Stromal cell of bone marrow (primary cell): ENCODE data around the gene ITPR1.

Source experiments
- DNase-seq: peaks from one replicate; pipeline ENCODE4 v3.0.0-alpha.2; 2012; ENCODE audit warnings: low read depth

ITPR1 gene

DNA sequence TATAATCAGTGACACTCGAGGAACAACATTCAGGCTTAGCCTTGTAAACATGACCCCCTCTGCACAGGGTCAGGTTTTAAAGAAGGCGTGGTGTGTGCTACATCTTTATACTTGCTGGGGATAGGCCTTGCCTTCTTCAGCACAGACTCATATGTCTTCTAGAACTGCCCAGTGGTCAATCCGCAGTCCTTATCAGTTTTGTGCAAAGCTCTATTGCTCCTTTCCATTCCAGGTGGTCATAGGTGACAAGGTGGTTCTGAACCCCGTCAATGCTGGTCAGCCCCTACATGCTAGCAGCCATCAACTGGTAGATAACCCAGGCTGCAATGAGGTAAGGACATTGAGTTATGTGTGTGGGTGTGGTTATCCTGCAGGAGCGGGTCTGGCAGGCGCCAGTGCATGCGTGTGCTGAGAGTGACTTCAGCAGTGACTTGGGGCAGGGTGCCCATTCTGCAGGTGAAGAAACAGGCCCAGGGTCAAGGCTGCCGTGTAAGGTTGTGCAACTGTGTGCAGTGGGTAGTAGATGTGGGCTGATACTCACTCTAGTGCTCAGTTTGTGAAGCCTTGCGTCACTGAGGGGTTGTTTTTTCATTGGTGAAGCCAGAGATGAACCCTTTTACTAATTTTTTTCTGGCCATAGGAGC is 150.9 kb downstream of the ITPR1 start:
- no peak for DNase-seq

DNA sequence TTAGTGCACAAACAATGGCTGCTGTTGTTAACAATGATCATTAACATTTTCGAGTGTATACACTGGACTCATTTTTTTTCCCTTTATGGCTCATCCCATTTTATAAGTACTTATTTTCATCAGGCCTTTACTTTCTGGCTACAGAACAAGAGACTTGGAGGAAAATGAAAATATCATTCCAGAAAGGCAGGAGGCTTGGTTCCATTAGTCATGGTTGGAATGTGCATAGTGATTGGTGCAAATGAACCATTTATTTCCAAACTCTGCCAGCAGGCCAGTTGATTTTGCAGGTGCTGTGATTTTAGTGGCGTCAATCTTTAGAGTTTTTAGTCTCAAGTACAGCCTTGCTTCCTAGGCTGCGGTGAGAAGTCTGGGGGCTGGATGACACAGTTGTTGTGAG is 151.8 kb downstream of the ITPR1 start:
- DNase-seq: no peak

- DNase-seq: no peak
Measured at GRCh38 chr3:4645468-4645867, 152.3 kb downstream of the ITPR1 start.

DNA sequence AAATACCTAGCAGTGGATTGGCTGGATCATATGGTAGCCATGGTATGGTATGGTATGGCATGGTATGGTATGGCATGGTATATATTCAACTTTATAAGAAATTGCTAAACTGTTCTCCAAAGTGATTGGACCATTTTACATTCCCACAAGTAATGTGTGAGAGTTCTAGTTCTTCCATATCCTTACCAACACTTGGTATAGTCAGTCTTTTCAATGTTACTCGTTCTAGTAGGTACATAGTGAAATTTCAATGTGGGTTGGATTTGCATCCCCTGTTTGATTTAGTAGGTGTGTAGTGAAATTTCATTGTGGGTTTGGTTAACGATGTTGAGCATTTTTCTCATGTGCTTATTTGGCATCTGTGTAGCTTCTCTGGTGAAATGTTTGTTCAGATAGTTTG is 154.3 kb downstream of the ITPR1 start:
- DNase-seq: no peak

DNA sequence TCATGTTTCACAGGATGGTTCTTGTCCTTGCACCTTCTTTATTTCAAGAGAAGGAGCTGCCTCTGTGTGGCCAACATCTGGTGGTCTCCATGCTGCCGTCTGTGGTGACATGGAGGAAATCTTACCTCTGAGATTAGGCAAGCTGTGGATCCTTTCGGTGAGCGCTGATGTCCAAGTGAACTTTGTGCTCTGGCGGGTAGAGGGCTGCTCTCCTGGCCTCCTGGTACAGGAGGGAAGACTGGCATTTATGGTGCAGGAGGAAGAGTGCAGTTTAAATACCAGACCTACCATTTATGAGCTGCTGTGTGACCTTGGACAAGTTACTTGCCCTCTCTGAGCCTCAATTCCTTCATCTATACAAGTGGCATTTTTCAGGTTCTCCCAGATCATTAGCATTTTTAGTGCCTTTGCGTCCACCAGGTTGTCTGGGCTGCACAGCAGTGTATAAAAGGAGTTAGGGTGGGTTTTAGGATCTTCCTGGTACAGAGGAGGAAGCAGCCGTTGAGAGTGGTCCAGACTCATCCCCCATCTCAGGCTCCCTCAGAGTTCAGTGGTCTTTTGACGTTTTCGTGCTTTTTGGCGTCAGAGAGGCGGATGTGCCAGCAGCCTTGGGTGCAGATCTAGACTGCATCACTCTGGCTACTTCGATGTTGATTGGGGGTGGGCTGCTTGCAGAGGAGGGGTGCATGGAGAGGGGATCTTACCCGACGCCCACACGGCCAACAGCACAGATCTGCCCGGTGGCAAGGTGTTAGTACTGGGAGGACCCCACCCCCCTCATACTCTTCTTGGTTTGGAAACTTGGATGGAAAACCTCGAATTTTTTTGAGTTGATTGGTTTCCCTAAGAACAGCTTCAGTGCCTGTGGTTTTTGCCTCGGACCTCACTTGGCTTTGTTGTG is 162.2 kb downstream of the ITPR1 start:
- no peak for DNase-seq

- DNase-seq: peak; percentile 65
Measured at GRCh38 chr3:4656059-4656458, 162.9 kb downstream of the ITPR1 start.

GRCh38 chr3:4656626-4657328 is 163.6 kb downstream of the ITPR1 start:
- no peak for DNase-seq

- no peak for DNase-seq
Measured at GRCh38 chr3:4660936-4661335, 167.8 kb downstream of the ITPR1 start.

GRCh38 chr3:4664412-4664811 is 171.3 kb downstream of the ITPR1 start:
- DNase-seq: no peak

DNA sequence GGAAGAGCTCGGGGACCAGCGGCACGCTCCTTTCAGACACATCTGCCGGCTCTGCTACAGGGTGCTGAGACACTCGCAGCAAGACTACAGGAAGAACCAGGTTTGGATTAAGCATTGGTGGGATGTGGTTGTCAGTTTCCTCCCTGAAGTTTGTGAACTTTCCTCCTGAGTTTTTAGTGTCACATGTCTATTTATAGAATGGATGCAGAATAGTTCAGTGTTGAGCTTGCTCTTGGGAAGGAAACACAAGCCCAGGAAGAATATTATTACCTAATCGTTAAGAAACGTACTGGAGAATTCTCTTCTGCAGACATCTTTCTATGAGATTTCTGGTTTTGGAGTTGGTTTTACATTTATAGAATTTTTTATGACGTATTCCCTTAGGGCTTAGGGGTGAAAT is 172.0 kb downstream of the ITPR1 start:
- no peak for DNase-seq

GRCh38 chr3:4666071-4666470 is 172.9 kb downstream of the ITPR1 start:
- no peak for DNase-seq

GRCh38 chr3:4670352-4670751 is 177.2 kb downstream of the ITPR1 start:
- DNase-seq: no peak

- DNase-seq: no peak
Measured at GRCh38 chr3:4672725-4673275, 179.7 kb downstream of the ITPR1 start.

GRCh38 chr3:4674216-4674615 is 181.1 kb downstream of the ITPR1 start:
- peak; percentile 13 for DNase-seq

DNA sequence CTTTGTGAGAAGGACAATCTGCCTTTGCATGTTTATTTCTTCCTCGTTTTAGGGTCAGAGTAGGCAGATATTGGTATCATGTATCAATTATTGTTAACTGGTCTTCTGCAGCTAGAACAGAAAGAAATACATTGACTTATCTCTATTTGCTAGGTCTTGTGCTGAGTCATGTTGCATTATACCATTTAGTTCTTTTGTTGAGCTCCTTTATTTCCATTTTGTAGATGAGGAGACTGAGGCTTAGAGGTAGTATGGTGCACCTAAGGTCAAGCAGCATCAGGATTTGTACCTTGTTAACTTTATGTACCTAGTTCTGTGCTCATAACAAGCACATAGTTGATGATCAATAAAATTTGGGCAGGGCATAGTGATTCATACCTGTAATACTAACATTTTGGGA is 182.6 kb downstream of the ITPR1 start:
- no peak for DNase-seq

DNA sequence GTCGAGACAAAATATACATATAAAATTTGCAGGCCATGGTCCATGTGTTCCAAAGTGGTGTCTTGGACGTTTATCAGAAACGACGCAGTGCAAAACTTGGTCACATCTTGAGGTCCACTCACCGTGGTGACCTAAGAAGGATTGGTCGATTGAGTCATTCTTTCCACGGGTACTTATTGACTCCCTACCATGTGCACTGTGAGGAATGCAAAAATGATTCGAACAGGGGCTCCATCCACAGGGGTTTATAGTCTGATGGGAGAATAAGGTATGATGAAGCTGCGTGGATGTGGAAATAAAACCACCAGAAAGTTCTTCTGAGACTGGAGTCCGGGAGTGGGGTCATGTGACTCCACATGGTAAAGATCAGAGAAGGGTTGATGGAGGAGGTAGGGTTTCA is 185.2 kb downstream of the ITPR1 start:
- no peak for DNase-seq

DNA sequence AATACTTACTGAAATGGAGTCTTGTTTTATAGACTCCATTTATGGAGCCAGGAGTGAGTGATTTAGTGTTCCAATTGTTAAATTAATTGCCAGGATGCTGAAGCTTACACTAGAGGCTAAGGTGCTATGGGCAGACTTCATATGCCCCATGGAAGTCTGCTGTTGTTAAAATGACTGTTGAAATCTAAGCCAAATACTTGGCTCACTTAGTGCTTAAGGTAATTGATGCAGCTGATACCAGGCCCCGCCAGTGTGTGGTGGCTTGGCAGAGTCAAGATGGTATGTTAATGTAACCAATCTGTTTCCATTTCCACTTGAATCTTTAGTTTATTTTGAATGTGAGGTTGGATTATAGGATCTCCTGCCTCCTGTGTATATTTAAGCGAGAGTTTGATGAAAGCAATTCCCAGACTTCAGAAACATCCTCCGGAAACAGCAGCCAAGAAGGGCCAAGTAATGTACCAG is 187.1 kb downstream of the ITPR1 start:
- DNase-seq: no peak

- no peak for DNase-seq
Measured at GRCh38 chr3:4680871-4681300, 187.7 kb downstream of the ITPR1 start.

GRCh38 chr3:4681301-4681700 is 188.2 kb downstream of the ITPR1 start:
- DNase-seq: no peak

- no peak for DNase-seq
Measured at GRCh38 chr3:4684117-4684516, 191.0 kb downstream of the ITPR1 start.

DNA sequence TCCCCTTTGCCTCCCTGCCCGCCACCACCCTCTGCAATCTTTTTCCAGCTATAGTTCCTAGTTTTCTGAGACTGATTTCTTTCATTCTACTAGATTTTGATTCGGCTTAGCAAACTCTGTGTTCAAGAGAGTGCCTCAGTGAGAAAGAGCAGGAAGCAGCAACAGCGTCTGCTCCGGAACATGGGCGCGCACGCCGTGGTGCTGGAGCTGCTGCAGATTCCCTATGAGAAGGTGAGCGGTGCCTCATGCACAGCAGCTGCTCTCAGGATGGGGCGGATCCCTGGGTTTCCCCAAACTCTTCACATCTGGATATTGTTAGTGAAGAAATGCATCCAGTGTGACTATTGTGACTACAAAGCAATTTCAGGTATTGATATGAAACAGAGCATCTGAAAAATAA is 191.8 kb downstream of the ITPR1 start:
- DNase-seq: no peak

DNA sequence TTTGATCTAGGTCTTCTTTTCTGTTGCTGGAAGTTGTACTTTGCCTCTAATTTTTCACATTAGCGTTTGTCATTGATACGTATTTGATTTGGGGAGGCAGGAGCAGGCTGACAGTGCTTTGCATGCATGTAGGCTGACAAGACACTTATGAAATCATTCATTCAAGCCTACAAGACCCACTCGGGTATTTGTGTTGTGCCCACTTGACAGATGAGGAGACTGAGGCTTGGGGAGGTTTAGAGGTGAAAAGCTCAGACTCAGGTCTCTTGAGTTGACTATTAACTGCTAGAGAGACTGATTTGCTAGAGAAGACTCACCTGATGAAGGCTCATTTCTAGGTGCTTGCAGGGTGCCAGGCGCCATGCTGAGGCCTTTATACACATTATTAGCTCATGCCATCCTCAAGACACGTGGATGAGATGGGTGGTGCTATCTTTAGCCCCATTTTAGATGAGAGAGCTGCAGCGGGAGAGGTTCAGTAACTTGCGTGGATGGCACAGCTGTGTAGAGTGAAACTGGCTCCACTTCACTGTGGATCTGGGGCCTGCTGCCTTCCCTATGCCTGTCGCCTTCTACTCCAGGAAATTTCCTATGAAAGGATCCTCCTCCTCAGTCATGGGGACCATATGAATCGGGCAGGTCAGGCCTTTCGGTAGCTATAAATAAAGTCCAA is 192.7 kb downstream of the ITPR1 start:
- no peak for DNase-seq
